ENCODE data around the gene TENM4. TPM values are rescaled to one million over a fixed set of nuclear protein-coding genes. Genes with fewer than 3 reads are reported as not detected.

TENM4 gene
- total and polyA plus RNA-seq, 10 of the 15 experiments (the other 5 are each of a cell fraction or from before 2014, with no cell fraction given) = 0.03 to 0.12 (median 0.06) TPM; not detected in 7

GRCh38 chr11:79108851-79109250 is 332.0 kb downstream of the TENM4 start:
- H3K36me3 ChIP-seq (ENCODE audit: control insufficient read depth in 2 of 2, insufficient read depth in 2 of 2, low read length in 1 of 2) = no peaks in the 10 kb centered on the region
- no peak for FAIRE-seq
- no peak overlapping the region for H2AFZ ChIP-seq (ENCODE audit: control insufficient read depth, low read depth, low read length)
- CTCF ChIA-PET = interaction anchor here (2.6 kb wide), 1 partner anchor 8 kb away, joined by 12 read pairs; no protein-coding TSS in a partner anchor
- H3K4me2 ChIP-seq (ENCODE audit: control insufficient read depth, insufficient read depth) = no peak overlapping the region
- H3K4me1 ChIP-seq (ENCODE audit: control insufficient read depth, insufficient read depth, low read length) = no peaks in the 10 kb centered on the region
- no peak for ATAC-seq
- no peak overlapping the region for H3K27ac ChIP-seq (ENCODE audit: control insufficient read depth, insufficient read depth)
- RAD21 ChIA-PET (ENCODE audit: unreplicated experiment) = no interaction called here
- no peaks in the 10 kb centered on the region for H4K20me1 ChIP-seq (ENCODE audit: control insufficient read depth, insufficient read depth)
- H3K4me3 ChIP-seq = no peak overlapping the region
- in situ Hi-C loops (cut with MboI) = no loop called here
- DNase-seq (ENCODE audit: low read depth, low spot score) = no peak
- H3K27me3 ChIP-seq (replicated peaks in 1 of 2; ENCODE audit: control insufficient read depth in 2 of 2, insufficient read depth in 2 of 2, low read length in 1 of 2) = no peaks in the 10 kb centered on the region; a peak in 1 of 4 replicates
- POLR2A ChIA-PET = no interaction called here
- no peak overlapping the region for H3K9ac ChIP-seq (ENCODE audit: control insufficient read depth, insufficient read depth, low read length)
- intact Hi-C loops (cut with micrococcal nuclease; ENCODE audit: unreplicated experiment) = no loop called here
- SMC1A ChIA-PET (ENCODE audit: uncharacterized antibody, unreplicated experiment) = interaction anchor here (1.2 kb wide), 1 partner anchor 9 kb away, joined by 6 read pairs; no protein-coding TSS in a partner anchor
- no TSS peak for BruUV-seq (replicated peaks)
- no peaks in the 10 kb centered on the region for H3K9me3 ChIP-seq (replicated peaks; ENCODE audit: control insufficient read depth, insufficient read depth, low read length)
- 46% methylated on average over 7 of the region's 7 CpGs for WGBS (ENCODE audit: insufficient coverage, insufficient replicate concordance, low lambda C conversion rate, missing lambda C conversion rate)
- H3K79me2 ChIP-seq (ENCODE audit: control insufficient read depth, insufficient read depth, low read length) = no peaks in the 10 kb centered on the region
- TF ChIP-seq YY1 (IDR thresholded peaks at IDR 0.05; ENCODE audit: low read depth, low read length) = no peak
- TF ChIP-seq, protein P1, sequence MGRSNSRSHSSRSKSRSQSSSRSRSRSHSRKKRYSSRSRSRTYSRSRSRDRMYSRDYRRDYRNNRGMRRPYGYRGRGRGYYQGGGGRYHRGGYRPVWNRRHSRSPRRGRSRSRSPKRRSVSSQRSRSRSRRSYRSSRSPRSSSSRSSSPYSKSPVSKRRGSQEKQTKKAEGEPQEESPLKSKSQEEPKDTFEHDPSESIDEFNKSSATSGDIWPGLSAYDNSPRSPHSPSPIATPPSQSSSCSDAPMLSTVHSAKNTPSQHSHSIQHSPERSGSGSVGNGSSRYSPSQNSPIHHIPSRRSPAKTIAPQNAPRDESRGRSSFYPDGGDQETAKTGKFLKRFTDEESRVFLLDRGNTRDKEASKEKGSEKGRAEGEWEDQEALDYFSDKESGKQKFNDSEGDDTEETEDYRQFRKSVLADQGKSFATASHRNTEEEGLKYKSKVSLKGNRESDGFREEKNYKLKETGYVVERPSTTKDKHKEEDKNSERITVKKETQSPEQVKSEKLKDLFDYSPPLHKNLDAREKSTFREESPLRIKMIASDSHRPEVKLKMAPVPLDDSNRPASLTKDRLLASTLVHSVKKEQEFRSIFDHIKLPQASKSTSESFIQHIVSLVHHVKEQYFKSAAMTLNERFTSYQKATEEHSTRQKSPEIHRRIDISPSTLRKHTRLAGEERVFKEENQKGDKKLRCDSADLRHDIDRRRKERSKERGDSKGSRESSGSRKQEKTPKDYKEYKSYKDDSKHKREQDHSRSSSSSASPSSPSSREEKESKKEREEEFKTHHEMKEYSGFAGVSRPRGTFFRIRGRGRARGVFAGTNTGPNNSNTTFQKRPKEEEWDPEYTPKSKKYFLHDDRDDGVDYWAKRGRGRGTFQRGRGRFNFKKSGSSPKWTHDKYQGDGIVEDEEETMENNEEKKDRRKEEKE (IDR thresholded peaks at IDR 0.05) = no peak
- no peak for TF ChIP-seq POLR2AphosphoS5 (IDR thresholded peaks at IDR 0.05; ENCODE audit: low read length)
- TF ChIP-seq RELB (IDR thresholded peaks at IDR 0.05; ENCODE audit: low read depth) = no peak
- no peak for TF ChIP-seq FOS (IDR thresholded peaks at IDR 0.05; ENCODE audit: borderline replicate concordance, extremely low read depth, insufficient read length)
- TF ChIP-seq NFXL1 (IDR thresholded peaks at IDR 0.05; ENCODE audit: borderline replicate concordance) = no peak
- TF ChIP-seq RBBP5 (conservative IDR thresholded peaks at IDR 0.05) = no peak
- no peak for TF ChIP-seq NKRF (conservative IDR thresholded peaks at IDR 0.05)
- no peak for TF ChIP-seq CHD1 (IDR thresholded peaks at IDR 0.05; ENCODE audit: low read depth, low read length)
- no peak for TF ChIP-seq BCL11A (IDR thresholded peaks at IDR 0.05; ENCODE audit: low read depth, low read length)
- TF ChIP-seq TARDBP (IDR thresholded peaks at IDR 0.05; ENCODE audit: borderline replicate concordance) = no peak
- no peak for TF ChIP-seq NRF1 (conservative IDR thresholded peaks at IDR 0.05; ENCODE audit: low read depth, low read length)
- TF ChIP-seq IKZF1 (conservative IDR thresholded peaks at IDR 0.05) = no peak
- no peak for TF ChIP-seq MTA2 (IDR thresholded peaks at IDR 0.05; ENCODE audit: low read depth)
- no peak for TF ChIP-seq E2F8 (IDR thresholded peaks at IDR 0.05; ENCODE audit: low read depth, partially characterized antibody)
- TF ChIP-seq NFYA (IDR thresholded peaks at IDR 0.05; ENCODE audit: borderline replicate concordance, low read depth, low read length) = no peak
